ENCODE results near the gene RAB26. TPM values are rescaled to one million over a fixed set of nuclear protein-coding genes. Genes with fewer than 3 reads are reported as not detected.

RAB26 gene
- total RNA-seq, 1 donor from 2014 or later = not detected

DNA sequence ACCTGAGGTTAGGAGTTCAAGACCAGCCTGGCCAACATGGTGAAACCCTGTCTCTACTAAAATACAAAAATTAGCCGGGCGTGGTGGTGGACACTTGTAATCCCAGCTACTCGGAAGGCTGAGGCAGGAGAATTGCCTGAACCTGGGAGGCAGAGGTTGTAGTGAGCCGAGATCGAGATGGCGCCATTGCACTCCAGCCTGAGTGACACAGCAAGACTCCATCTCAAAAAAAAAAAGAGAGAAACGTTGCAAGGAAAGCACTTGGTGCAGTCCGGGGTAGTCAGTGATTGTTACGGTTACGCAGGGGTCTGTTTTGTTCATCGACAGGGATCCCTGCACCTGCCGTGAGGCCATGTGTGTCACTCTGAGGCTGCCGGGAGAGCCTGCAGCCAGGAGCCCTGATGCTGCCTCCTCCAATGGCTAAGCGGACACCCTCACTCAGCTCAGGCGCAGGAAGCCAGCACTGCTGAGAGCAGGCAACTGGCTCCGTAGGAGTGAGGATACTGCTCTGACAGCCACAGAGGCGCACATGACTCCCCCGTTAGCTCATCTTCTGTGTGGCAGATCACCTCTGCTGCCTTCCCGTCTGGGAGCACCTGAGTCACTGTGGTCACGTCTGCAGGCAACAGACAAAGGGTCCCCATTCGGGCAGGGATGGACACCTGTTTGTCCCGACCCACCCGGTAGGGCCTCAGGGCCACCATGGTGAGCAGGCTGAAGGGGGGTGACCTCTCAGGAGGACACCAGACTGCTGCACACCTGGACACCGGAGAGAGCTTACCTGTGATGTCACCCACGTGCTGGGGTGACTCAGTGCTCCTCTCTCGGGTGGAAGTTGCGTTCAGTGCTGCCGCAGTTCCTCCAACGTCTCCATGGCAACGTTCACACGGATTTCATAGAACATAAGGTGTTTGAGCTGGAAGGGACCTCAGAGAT is 5.2 kb upstream of the RAB26 start:
- TF ChIP-seq, protein P1, sequence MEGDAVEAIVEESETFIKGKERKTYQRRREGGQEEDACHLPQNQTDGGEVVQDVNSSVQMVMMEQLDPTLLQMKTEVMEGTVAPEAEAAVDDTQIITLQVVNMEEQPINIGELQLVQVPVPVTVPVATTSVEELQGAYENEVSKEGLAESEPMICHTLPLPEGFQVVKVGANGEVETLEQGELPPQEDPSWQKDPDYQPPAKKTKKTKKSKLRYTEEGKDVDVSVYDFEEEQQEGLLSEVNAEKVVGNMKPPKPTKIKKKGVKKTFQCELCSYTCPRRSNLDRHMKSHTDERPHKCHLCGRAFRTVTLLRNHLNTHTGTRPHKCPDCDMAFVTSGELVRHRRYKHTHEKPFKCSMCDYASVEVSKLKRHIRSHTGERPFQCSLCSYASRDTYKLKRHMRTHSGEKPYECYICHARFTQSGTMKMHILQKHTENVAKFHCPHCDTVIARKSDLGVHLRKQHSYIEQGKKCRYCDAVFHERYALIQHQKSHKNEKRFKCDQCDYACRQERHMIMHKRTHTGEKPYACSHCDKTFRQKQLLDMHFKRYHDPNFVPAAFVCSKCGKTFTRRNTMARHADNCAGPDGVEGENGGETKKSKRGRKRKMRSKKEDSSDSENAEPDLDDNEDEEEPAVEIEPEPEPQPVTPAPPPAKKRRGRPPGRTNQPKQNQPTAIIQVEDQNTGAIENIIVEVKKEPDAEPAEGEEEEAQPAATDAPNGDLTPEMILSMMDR (IDR thresholded peaks at IDR 0.05) = no peak
- intact Hi-C loops (cut with DNase I) = no loop called here

DNA sequence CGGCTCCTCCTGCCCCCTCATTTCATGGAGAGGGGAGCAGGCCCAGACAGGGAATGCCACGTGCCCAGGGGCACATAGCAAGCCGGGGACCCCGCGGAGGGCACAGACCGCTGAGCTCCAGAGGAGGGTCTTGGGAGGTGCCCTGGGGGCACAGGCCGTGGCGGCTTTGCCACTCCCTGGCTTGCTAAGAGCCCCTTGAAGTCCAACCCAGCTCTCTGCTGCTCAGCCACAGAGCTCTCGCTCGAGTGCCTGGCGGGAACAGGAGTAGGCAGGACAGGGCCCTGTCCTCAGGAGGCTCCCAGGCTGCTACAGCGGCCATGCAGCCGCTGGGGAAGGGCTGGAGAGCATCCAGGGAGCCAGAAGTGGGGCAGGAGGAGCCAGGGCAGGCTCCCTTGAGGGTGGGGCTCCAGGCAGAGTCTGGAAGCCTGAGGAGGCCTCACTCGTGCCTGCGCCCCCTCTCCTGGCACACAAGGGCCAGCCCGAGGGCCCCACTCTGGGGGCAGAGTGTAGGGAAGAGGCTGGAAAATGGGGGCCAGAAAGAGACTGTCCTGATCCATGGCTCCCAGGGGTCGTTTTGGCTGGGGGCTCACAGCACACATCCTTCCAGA is 4.4 kb upstream of the RAB26 start:
- H3K4me3 ChIP-seq = no peak overlapping the region
- TF ChIP-seq, protein P1 (IDR thresholded peaks at IDR 0.05) = no peak
- H3K27me3 ChIP-seq = no peaks in the 10 kb centered on the region
- H3K36me3 ChIP-seq = no peaks in the 10 kb centered on the region
- no peaks in the 10 kb centered on the region for H3K9me3 ChIP-seq
- DNase-seq (ENCODE audit: low spot score in 2 of 2) = no peak
- peaks cover 4 to 7% of the 10 kb centered on the region in 2 donors for H3K4me1 ChIP-seq
- intact Hi-C loops (cut with DNase I) = no loop called here
- H3K27ac ChIP-seq = no peak overlapping the region

More for the DNA sequence above, 5.2 kb upstream of the RAB26 start:
- H3K9me3 ChIP-seq = no peaks in the 10 kb centered on the region
- H3K27me3 ChIP-seq = no peaks in the 10 kb centered on the region
- H3K27ac ChIP-seq = no peak overlapping the region
- H3K4me1 ChIP-seq = peaks cover 0 to 1% of the 10 kb centered on the region in 2 donors
- H3K36me3 ChIP-seq = no peaks in the 10 kb centered on the region
- DNase-seq (ENCODE audit: low spot score in 2 of 2) = no peak
- no peak overlapping the region for H3K4me3 ChIP-seq

DNA sequence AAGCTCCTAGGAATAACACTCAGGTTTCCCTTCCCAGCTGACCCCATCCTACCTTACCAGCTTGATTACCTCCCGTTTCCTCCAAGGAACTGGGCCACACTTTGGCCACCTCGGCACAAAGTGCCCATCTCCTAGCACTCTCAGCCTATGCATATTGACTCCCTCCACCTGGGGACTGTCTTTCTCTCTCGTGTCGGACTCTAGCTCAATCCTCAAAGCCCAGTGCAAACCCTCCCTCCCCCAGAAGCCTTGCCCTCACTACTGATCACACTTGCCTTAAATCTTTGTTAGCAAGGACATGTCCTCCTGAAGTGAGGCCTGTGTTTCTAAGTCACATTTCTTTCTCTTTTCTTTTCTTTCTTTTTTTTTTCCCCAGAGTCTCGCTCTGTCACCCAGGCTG is 2.6 kb upstream of the RAB26 start:
- no peaks in the 10 kb centered on the region for H3K27me3 ChIP-seq
- H3K4me1 ChIP-seq = peaks cover 6 to 16% of the 10 kb centered on the region in 2 donors
- no peak overlapping the region for H3K27ac ChIP-seq
- H3K9me3 ChIP-seq = no peaks in the 10 kb centered on the region
- intact Hi-C loops (cut with DNase I) = no loop called here
- no peaks in the 10 kb centered on the region for H3K36me3 ChIP-seq
- no peak overlapping the region for H3K4me3 ChIP-seq
- DNase-seq (ENCODE audit: low spot score in 2 of 2) = no peak
- TF ChIP-seq, protein P1 (IDR thresholded peaks at IDR 0.05) = no peak

DNA sequence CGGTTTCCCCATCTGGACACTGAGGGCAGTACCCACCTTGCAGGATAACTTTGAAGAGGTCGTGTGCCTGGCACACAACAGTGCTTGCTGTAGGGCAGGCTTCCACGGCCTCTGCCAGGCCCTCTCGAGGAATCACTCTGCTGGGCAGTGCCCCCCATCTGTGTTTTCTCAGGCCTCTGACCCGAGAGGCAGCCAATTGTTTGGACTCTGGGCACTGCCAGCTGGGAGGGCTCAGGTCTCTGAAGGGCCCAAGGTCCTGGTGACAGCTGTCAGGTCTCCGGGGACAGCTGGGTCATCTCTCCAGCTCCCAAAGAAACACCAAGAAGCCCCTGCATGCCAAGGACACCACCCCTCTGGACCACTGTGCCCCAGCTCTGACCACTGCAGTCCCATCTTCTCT is 1.0 kb upstream of the RAB26 start:
- no peak overlapping the region for H3K4me3 ChIP-seq
- no peak for DNase-seq (ENCODE audit: low spot score in 2 of 2)
- no peaks in the 10 kb centered on the region for H3K27me3 ChIP-seq
- TF ChIP-seq, protein P1 (IDR thresholded peaks at IDR 0.05) = no peak
- peak overlapping the region in 1 of 2 donors; percentile 55 for H3K27ac ChIP-seq
- H3K4me1 ChIP-seq = peaks cover 6 to 30% of the 10 kb centered on the region in 2 donors
- H3K9me3 ChIP-seq = no peaks in the 10 kb centered on the region
- H3K36me3 ChIP-seq = peaks cover 0 to 6% of the 10 kb centered on the region in 2 donors
- intact Hi-C loops (cut with DNase I) = no loop called here

DNA sequence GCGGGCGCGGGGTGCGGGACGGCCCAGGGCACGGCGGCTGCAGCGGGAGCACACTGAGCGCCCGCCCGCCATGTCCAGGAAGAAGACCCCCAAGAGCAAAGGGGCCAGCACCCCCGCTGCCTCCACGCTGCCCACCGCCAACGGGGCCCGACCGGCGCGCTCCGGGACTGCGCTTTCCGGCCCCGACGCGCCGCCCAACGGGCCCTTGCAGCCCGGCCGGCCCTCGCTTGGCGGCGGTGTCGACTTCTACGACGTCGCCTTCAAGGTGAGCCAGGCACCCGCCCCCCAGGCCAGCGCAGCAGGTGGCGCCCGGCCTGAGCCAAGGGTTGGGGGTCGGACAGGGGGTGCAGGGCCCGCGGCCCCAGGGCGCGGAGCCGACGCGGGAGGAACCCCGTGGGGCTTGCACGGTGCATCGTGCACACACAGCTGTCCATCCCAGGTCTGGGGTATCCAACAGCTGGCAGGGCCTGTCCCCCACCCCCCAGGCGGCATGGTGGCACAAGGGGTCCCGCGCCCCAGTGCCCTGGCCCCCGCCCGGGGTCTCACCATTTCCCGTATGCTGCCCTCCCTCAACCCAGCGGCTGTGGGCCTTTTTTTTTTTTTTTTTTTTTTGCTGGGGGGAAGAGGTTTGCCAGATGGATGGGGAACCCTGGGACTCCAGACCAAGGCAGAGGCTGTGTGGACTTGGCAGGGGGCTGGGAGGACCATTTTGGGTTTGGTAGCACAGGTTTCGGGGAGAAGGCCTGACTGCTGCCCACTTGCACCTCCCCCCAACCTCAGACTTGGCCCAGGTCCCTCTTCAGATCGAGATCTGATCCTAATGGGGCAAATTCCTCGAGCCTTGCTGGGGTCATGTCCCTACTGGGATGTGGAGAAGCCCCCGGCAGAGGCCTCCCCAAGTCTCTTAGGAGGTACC is 547 bp downstream of the RAB26 start:
- Histone ChIP-seq H3K9me3 (no peaks in the 10 kb centered on the region), H3K27ac (no peak overlapping the region), H3K27me3 (no peaks in the 10 kb centered on the region), H3K4me1 (peaks cover 18 to 45% of the 10 kb centered on the region in 2 donors), H3K4me3 (peak overlapping the region; percentile 53 to 77), H3K36me3 (peaks cover 0 to 6% of the 10 kb centered on the region in 2 donors)
- TF ChIP-seq, protein P1 (IDR thresholded peaks at IDR 0.05) = no peak
- intact Hi-C loops (cut with DNase I) = no loop called here
- no peak for DNase-seq (ENCODE audit: low spot score in 2 of 2)
